ENCODE data around the gene ITGA1. TPM values are rescaled to one million over a fixed set of nuclear protein-coding genes. Genes with fewer than 3 reads are reported as not detected.
A peak's percentile ranks its signal among the peaks of the same experiment; 100 is the strongest.

Gene ITGA1
- polyA plus RNA-seq, 10 donors, result 16.5 to 32.4 (median 23.5) TPM

DNA sequence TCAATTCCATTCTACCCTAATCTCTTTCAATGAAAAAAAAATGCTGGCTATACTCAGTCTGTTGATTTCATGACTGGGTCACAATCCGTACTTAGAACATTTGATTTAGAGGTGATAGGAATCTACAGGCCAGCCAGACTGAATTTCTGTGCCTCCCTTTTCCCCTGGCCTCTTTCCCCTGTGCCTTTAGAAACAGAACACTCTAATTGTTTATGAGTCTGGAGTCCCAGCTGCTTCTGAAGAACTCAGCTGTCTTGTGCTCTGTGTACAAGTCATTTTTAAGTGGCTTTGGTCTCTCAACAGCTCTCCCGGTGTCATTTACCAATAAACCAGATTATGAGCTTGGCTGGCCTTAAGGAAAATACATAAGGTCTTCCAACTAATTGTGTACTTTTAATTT is 107.4 kb downstream of the ITGA1 start:
- peak in 2 of 3 donors; percentile 11 to 54 for DNase-seq

DNA sequence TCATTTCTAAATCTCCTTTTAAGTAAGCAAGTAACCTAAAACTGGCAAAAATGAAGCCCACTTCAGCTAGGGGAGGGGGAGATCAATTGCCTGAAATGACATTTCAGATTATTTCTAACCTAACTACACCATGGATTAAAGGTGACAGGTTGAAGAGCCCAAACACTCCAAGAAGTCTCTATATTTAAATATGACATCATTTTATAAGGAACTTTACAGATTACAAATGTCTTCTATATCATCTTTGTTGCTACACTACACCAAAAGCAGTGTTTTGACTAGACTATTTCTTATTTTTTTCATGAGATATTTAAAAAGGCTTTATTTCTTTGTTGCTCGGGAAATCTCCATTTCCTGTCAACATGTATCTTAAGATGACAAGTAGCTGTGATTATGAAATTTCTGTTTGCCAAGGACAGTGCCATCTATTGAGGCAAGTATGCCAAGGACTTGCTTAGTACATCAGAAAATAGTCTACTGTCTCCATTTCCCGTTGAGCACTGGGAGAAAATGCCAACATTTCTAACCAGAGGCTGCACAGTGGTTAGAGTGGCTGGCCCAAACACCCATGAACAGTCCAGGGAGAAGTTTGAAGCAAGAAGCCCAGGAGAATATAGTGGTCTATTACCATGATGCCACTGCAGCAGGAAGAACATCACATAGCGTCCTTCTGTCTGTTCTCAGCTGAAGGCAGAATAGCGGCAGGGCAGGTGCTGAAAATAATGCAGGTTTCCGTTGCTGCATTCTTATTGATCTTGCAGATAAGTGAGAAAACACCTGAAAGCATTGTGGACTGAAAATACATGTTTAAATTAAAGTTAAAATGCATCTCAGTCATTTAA is 108.1 kb downstream of the ITGA1 start:
- no peak for DNase-seq

DNA sequence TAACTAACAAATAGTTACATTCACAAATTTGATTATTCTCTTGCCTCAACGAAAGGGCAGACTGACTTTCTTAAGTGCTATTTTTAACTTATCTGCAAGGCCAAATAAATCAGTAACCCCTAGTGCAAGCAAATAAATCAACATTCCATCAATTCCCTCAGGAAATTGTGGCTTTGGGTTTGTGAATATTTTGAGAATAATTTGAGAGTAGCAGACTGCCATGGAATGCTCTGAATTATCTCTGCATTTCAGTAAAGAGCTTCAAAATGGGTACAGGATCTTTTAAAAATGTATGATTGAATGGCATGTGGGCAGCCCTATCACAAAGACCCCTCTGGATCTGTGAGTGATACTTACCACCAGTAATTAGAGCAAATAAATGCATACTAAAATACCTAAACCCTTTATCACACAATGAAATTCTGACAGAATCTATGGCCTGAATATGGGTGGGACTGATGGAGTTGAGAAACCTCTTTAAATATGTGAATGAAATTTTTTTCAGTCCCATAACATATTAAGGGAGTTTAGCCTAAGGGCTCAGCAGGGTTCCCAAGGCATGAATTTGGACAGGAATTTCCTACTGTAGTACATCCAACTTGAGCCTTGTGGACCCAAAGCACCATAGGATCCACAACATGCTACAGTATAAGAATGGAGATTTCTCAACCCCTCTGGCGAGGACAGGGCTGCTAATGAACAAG is 109.0 kb downstream of the ITGA1 start:
- DNase-seq, result peak in 1 of 3 donors; percentile 70

GRCh38 chr5:52897238-52897614 is 109.5 kb downstream of the ITGA1 start:
- no peak for DNase-seq

GRCh38 chr5:52898961-52899680 is 111.4 kb downstream of the ITGA1 start:
- no peak for DNase-seq

DNA sequence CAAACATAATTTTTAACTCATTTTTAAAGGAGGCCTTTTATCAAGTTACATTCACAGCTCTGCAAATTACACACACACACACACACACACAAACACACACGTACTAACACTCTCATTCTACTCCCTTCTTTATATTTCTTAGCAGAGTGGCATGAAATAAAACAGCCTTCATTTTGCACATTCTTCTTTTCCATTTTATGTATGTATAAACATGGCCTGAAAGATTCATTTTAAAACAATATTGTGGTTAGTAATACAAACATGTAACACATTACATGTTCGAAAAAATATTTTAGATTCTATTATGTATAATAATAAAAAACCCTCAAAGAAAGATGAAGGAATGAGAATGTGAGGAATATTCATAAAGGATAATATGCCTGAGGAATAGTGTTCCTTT is 115.4 kb downstream of the ITGA1 start:
- DNase-seq, result no peak

DNA sequence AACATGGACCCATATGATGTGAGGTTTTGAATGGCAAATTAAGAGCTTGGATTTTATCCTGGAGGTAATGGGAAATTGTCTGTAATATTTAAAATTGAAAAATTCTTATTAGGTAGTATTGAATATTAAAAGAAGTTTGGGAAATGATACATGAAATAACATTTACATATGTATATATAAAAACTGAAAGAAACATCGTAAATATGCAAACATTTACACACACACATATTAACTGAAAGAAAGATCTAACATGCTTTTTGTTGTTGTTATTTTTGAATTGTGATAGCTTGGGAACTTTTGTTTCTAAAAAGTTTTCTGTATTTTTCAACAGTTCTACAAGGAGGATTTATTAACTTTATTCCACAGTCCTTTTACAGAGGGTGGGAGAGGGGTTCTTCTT is 118.6 kb downstream of the ITGA1 start:
- no peak for DNase-seq

DNA sequence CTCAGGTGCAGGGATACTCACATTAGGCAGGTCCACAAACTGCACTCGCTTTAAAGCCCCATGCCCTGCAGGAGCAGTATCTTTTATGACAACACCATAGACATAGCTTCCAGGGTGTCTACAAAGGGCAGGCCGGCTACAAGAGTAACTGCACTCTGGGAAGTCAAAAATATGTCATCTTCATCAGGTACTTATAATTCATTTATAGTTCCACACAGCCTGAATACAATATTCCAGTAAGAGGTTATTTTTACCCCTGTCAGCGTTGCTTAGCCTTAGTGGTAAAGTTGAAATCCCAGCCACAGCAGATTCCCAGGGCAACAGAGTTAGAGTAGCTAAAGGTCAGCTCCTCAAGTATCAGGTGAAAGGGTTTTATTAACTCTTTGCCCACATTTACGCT is 119.1 kb downstream of the ITGA1 start:
- no peak for DNase-seq

DNA sequence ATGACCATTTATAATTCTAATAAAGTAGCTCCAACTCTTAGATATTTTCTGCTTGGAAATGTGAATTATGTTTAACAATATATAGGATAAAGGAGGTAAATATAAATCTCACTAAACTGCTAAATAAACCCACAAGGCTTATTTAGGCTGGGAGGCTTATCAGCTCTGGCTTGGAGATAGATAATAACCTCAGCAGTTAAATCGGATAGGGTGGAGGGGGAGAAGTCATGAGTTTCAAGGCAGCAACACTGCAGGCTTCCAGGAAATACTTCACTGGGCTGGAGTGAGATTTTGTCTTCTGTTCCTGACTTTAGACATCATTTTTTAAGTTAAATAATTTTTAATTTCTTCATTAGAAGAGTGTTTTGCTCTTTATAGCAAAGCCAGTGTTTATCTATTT is 121.5 kb downstream of the ITGA1 start:
- DNase-seq, result no peak

DNA sequence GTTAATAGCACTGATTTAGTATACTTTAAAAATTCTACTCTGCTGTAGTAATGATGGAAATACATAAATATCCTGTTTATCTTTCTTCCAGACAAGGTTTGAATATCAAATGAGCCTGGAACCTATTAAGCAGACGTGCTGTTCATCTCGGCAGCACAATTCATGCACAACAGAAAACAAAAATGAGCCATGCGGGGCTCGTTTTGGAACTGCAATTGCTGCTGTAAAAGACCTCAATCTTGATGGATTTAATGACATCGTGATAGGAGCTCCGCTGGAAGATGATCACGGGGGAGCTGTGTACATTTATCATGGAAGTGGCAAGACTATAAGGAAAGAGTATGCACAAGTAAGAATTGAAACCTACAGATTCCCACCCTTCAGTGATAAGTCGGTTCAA is 122.4 kb downstream of the ITGA1 start:
- DNase-seq, result peak in 1 of 3 donors; percentile 41

DNA sequence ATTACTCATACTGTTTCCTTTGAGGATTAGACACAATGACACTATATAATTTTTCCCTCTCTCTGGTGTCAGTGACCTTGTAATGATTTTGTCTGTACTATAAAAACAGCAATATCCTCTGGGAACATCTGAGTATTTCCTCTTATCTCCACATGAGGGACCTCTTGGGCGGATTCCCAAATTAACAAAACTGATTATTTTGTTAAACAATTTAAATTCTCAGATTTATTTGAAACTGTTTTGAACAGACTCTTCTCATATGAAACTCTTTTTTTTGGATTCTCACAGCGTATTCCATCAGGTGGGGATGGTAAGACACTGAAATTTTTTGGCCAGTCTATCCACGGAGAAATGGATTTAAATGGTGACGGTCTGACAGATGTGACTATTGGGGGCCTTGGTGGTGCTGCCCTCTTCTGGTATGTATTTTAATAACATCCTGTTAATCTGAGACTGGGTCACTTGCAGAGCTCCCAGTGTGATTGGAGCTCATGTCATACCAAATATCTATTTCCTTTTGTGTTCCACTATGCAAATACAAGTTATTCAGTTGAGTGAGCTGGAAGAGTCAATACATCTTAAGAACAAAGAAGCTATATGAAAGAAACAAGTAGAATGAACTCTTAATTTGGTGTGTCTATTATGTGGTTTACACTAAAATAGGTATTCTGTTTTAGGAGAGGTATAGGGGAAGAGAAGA is 127.6 kb downstream of the ITGA1 start:
- peak; percentile 68 to 85 (median 77) for DNase-seq

DNA sequence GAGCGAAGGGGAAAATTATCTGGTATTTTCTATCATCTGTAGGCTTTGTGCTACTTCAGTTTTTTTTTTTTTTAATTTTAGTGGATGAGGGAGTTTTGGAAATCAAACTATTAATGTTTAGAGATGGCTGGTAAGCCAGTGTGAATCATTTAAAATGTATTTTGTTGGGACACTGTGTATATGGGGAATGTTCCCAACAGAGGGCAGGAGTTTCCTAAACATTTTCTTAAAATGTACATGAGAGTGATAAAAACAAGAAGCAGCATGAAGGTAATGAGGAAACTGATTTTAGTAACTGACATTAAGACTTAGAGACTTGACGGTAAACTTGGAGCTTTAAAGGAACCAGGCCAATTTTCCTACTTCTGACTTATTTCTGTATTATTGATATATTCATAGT is 133.2 kb downstream of the ITGA1 start:
- no peak for DNase-seq

DNA sequence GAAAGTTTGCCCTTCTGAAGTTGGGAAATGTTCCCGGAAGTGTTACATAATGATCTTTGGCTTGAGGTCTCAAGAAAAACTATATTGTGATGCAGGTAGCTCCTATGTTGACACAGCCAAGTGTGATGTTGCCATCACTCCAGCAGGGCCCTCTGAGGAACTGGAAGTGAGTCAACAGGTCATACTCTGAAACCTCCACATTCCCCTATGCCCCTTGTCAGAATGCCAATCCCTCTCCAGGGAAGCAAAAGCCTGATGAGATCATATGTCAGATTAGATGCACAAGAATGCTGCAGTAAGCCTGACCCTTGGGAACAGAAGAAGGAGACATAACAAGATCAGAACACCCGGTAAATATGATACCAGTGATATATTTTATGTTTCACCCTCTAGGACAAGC is 134.7 kb downstream of the ITGA1 start:
- DNase-seq, result peak in 1 of 3 donors; percentile 68

DNA sequence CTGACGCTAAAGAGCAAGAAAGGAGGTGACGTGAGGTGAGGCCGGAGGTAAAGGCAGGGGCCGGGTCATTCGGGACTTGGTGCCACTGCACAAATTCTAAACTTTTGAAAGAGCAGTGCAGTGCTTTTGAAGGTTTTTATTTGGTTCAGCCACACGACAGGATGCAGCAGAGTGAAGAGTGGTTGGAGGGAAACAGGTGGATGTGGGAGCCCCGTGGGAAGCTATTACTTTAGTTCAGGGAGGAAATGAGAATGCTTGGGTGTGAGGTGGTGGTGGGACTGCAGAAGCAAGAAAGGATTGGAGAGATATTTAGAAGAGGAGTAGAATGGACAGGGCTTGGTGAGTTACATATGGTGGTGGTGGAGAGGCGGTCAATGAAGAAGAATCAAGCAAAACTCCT is 136.7 kb downstream of the ITGA1 start:
- no peak for DNase-seq

DNA sequence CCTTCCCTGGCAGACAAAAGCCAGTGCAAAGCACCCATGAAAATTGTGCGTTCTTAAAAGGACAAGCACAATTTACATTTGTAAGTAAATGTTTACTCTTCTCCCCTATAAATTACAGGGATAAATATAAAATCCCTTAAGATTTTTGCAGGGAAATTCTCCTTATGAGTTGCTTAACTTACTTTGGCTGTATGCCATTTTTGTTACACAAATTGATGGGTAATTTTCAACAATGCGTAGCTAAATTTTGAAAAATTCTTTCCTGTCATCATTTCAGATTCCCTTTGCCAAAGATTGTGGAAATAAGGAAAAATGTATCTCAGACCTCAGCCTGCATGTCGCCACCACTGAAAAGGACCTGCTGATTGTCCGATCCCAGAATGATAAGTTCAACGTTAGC is 137.3 kb downstream of the ITGA1 start:
- no peak for DNase-seq

GRCh38 chr5:52928689-52929088 is 141.0 kb downstream of the ITGA1 start:
- DNase-seq, result no peak

- DNase-seq, result no peak
Measured at GRCh38 chr5:52938226-52938625, 150.5 kb downstream of the ITGA1 start.

GRCh38 chr5:52943285-52943684 is 155.6 kb downstream of the ITGA1 start:
- DNase-seq, result no peak

GRCh38 chr5:52943808-52944207 is 156.1 kb downstream of the ITGA1 start:
- DNase-seq, result no peak

DNA sequence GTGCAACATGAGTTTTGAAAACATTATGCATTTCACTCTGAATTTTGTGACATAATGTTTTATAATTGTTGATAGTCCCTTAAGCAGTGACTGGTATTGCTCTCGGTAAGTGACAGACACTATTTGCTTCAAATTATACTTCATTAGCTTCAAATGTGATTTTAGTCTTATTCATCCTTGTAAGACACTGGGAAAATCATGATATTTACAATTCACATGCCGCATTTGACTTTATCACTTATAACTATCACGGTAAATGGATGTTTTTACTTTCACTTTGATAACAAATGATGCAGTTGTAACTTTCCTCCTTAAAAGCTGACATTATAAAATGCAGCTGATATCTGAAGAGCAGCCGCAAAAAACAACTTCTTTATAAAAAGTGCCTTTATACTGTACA is 157.3 kb downstream of the ITGA1 start:
- no peak for DNase-seq

- DNase-seq, result no peak
Measured at GRCh38 chr5:52947208-52947607, 159.5 kb downstream of the ITGA1 start.

- DNase-seq, result no peak
Measured at GRCh38 chr5:52947851-52948250, 160.1 kb downstream of the ITGA1 start.

Measured in muscle of back (tissue), 11 donors.